CD4-positive, alpha-beta memory T cell (primary cell): ENCODE results near the gene FHAD1. TPM values are rescaled to one million over a fixed set of nuclear protein-coding genes. Genes with fewer than 3 reads are reported as not detected.

ENCODE experiments used
- CTCF ChIA-PET: fragments of 350-600 bp; sonication (Branson Sonifier 250); formaldehyde crosslinking; loops from one replicate; lab custom pipeline; 2021; ENCODE audit warnings: inconsistent platforms; ENCODE audit not compliant: partially characterized antibody; lab: Charles Lee
- POLR2A ChIA-PET: fragments of 350-600 bp; sonication (Branson Sonifier 250); formaldehyde crosslinking; loops from one replicate; lab custom pipeline; 2021; ENCODE audit not compliant: partially characterized antibody; lab: Charles Lee
- DNase-seq, 5 donors: peaks; one replicate each; pipeline versions ENCODE4 v3.0.0 to v3.0.0-alpha.2; 2020 to 2022; ENCODE audit warnings: mixed read lengths in 1 of 5
- H3K27ac ChIP-seq: one replicate; pipeline ENCODE4 v1.7.0; 2013; ENCODE audit warnings: low read depth, low read length
- H3K27me3 ChIP-seq: 2 replicates; pipeline ENCODE4 v1.7.0; 2013; ENCODE audit warnings: mild to moderate bottlenecking, low read length, moderate library complexity; ENCODE audit not compliant: insufficient read depth
- H3K36me3 ChIP-seq: 2 replicates; pipeline ENCODE4 v1.7.0; 2013; ENCODE audit warnings: mild to moderate bottlenecking, low read length, moderate library complexity; ENCODE audit not compliant: insufficient read depth
- H3K4me1 ChIP-seq: 2 replicates; pipeline ENCODE4 v1.7.0; 2013; ENCODE audit warnings: mild to moderate bottlenecking, low read length, moderate library complexity; ENCODE audit not compliant: insufficient read depth
- H3K4me3 ChIP-seq, 2 donors: one replicate each; pipeline ENCODE4 v1.7.0; 2013; ENCODE audit warnings: low read length in 2 of 2, mild to moderate bottlenecking in 1 of 2
- H3K9me3 ChIP-seq, 2 donors: one replicate each; pipeline ENCODE4 v1.7.0; 2013; ENCODE audit warnings: low read length in 2 of 2, control low read depth in 1 of 2; ENCODE audit not compliant: control insufficient read depth in 1 of 2
- H3K27ac Mint-ChIP-seq, 7 donors: one replicate each; pipeline ENCODE4 v1.8.0; 2020 to 2021; ENCODE audit warnings: mixed read lengths in 7 of 7, mild to moderate bottlenecking in 6 of 7, inconsistent platforms in 3 of 7, moderate library complexity in 3 of 7
- H3K27me3 Mint-ChIP-seq, 2 donors: one replicate each; pipeline ENCODE4 v1.8.0; 2020 to 2021; ENCODE audit warnings: mixed read lengths in 2 of 2
- H3K36me3 Mint-ChIP-seq, 2 donors: one replicate each; pipeline ENCODE4 v1.8.0; 2020 to 2021; ENCODE audit warnings: mixed read lengths in 2 of 2, inconsistent platforms in 1 of 2, mild to moderate bottlenecking in 1 of 2
- H3K4me1 Mint-ChIP-seq, 4 donors: one replicate each; pipeline ENCODE4 v1.8.0; 2020 to 2021; ENCODE audit warnings: mixed read lengths in 4 of 4, mild to moderate bottlenecking in 1 of 4
- H3K4me3 Mint-ChIP-seq, 8 donors: one replicate each; pipeline ENCODE4 v1.8.0; 2020 to 2021; ENCODE audit warnings: mixed read lengths in 8 of 8, mild to moderate bottlenecking in 7 of 8, moderate library complexity in 6 of 8, inconsistent platforms in 3 of 8
- H3K9me3 Mint-ChIP-seq, 8 donors: one replicate each; pipeline ENCODE4 v1.8.0; 2020 to 2021; ENCODE audit warnings: mixed read lengths in 8 of 8, mild to moderate bottlenecking in 5 of 8, inconsistent platforms in 3 of 8, moderate library complexity in 1 of 8
- intact Hi-C: fragments of 100-400 bp; cut with micrococcal nuclease; formaldehyde crosslinking; loops from one replicate; pipeline ENCODE4 v1.15.1; 2023
- polyA plus RNA-seq, 2 donors: library from polyadenylated mRNA; unstranded; fragments of 300-500 nt; fragmentation: Illumina TruSeq; gene quantifications; one replicate each; pipeline ENCODE4 v1.2.3, GENCODE V29; 2021
- total RNA-seq, 2 experiments: library from RNA; stranded (reverse); gene quantifications; one replicate each; pipeline ENCODE4 v1.2.3, GENCODE V29; 2021

Gene FHAD1
- total and polyA plus RNA-seq, 4 experiments from 2014 or later = 0.03 TPM; not detected in 3

DNA sequence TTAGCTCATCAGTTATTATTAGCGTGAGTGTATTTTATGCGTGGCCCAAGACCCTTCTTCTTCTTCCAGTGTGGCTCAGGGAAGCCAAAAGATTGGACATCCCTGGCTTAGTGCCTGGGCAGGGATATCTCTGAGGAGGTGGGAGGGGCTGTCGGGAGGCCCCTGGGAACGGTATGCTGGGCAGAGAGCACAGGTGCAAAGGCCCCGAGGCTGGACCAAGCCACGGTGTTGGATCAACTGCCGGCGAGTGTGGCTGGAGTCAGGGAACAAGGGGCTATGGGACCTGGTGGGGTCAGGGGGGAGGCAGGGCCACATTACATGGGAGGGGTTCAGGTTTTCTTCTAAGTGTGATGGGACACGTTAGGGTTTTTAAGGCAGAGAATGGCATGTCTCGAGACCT is 62.7 kb downstream of the FHAD1 start:
- Mint-ChIP-seq H3K4me1 (peaks cover 0 to 2% (median 0%) of the 10 kb centered on the region in 4 donors), H3K27ac (no peak overlapping the region), H3K27me3 (peaks cover 4 to 13% of the 10 kb centered on the region in 2 donors), H3K4me3 (no peak overlapping the region), H3K36me3 (no peaks in the 10 kb centered on the region), H3K9me3 (peaks cover 0 to 4% (median 0%) of the 10 kb centered on the region in 8 donors)
- Histone ChIP-seq H3K36me3 (no peaks in the 10 kb centered on the region), H3K9me3 (no peaks in the 10 kb centered on the region), H3K27me3 (no peaks in the 10 kb centered on the region), H3K27ac (no peak overlapping the region), H3K4me3 (no peak overlapping the region), H3K4me1 (no peaks in the 10 kb centered on the region)
- ChIA-PET CTCF (interaction anchor here (1.1 kb wide), 1 partner anchor 179 kb away, joined by 6 read pairs; no protein-coding TSS in a partner anchor), POLR2A (no interaction called here)
- no peak for DNase-seq
- intact Hi-C loops = no loop called here

- DNase-seq = no peak
- Histone ChIP-seq H3K4me3 (no peak overlapping the region), H3K27me3 (no peaks in the 10 kb centered on the region), H3K9me3 (no peaks in the 10 kb centered on the region), H3K27ac (no peak overlapping the region), H3K36me3 (no peaks in the 10 kb centered on the region), H3K4me1 (no peaks in the 10 kb centered on the region)
- Mint-ChIP-seq H3K4me3 (no peak overlapping the region), H3K27ac (no peak overlapping the region), H3K4me1 (no peaks in the 10 kb centered on the region), H3K36me3 (no peaks in the 10 kb centered on the region), H3K9me3 (peaks cover 0 to 4% (median 0%) of the 10 kb centered on the region in 8 donors), H3K27me3 (peaks cover 4 to 8% of the 10 kb centered on the region in 2 donors)
- ChIA-PET CTCF (no interaction called here), POLR2A (no interaction called here)
- intact Hi-C loops = no loop called here
These were observed 63.5 kb downstream of the FHAD1 start for GRCh38 chr1:15310544-15310943.

DNA sequence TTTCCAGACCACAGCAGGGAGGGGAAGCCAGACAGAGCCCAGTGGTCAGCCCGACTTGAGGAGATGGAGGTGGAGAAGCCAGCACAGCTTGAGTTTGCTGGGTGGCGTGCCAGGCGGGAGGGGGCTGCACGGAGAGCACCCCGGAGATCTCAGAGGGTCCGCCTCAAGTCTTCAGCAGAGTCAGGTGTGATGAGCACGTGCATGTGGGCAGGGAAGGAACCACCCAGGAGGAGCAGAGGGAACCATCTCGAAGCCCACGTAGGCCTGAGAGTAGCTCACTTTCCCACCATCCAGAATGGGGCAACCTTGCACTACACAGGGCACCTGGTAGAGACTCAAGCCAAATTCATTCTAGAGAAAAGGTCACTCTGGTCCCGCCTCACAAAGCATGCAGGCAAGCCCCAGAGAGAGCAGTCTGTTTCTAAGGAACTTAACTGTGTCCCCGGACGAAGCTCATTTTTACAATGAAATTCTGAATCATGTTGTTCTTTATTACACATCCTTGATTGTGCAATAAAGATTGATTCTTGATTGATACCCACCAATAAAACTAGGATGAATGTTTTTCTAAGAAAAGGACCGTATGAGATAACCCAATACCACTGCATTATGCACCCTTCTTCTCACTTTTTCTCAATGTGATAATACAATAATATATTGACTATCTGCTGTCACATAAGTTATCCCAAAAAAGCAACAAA is 64.2 kb downstream of the FHAD1 start:
- ChIA-PET POLR2A (no interaction called here), CTCF (interaction anchor here (1.3 kb wide), 1 partner anchor 7 kb away, joined by 4 read pairs; no protein-coding TSS in a partner anchor)
- Histone ChIP-seq H3K27ac (no peak overlapping the region), H3K36me3 (no peaks in the 10 kb centered on the region), H3K4me3 (no peak overlapping the region), H3K9me3 (no peaks in the 10 kb centered on the region), H3K4me1 (no peaks in the 10 kb centered on the region), H3K27me3 (no peaks in the 10 kb centered on the region)
- H3K4me3 Mint-ChIP-seq = no peak overlapping the region
- no peak for DNase-seq
- H3K36me3 Mint-ChIP-seq = no peaks in the 10 kb centered on the region
- H3K4me1 Mint-ChIP-seq = no peaks in the 10 kb centered on the region
- intact Hi-C loops = no loop called here
- peaks cover 4 to 8% of the 10 kb centered on the region in 2 donors for H3K27me3 Mint-ChIP-seq
- H3K27ac Mint-ChIP-seq = no peak overlapping the region
- peaks cover 0 to 4% (median 0%) of the 10 kb centered on the region in 8 donors for H3K9me3 Mint-ChIP-seq

GRCh38 chr1:15311880-15312279 is 64.9 kb downstream of the FHAD1 start:
- no peaks in the 10 kb centered on the region for H3K36me3 Mint-ChIP-seq
- CTCF ChIA-PET = interaction anchor here (1.3 to 2.5 kb wide), 2 partner anchors 8 to 13 kb away, joined by 4 to 9 read pairs; no protein-coding TSS in a partner anchor
- Histone ChIP-seq H3K27me3 (no peaks in the 10 kb centered on the region), H3K4me1 (no peaks in the 10 kb centered on the region), H3K36me3 (no peaks in the 10 kb centered on the region), H3K27ac (no peak overlapping the region), H3K9me3 (no peaks in the 10 kb centered on the region), H3K4me3 (no peak overlapping the region)
- peaks cover 4 to 8% of the 10 kb centered on the region in 2 donors for H3K27me3 Mint-ChIP-seq
- H3K4me3 Mint-ChIP-seq = no peak overlapping the region
- no peak overlapping the region for H3K27ac Mint-ChIP-seq
- intact Hi-C loops = no loop called here
- DNase-seq = no peak
- POLR2A ChIA-PET = no interaction called here
- no peaks in the 10 kb centered on the region for H3K4me1 Mint-ChIP-seq
- peaks cover 0 to 4% (median 0%) of the 10 kb centered on the region in 8 donors for H3K9me3 Mint-ChIP-seq

GRCh38 chr1:15312626-15313411 is 65.8 kb downstream of the FHAD1 start:
- Mint-ChIP-seq H3K9me3 (peaks cover 0 to 3% (median 0%) of the 10 kb centered on the region in 8 donors), H3K4me1 (no peaks in the 10 kb centered on the region), H3K4me3 (peak overlapping the region in 1 of 8 donors; percentile 16), H3K36me3 (no peaks in the 10 kb centered on the region), H3K27ac (no peak overlapping the region), H3K27me3 (peaks cover 4 to 8% of the 10 kb centered on the region in 2 donors)
- Histone ChIP-seq H3K4me3 (no peak overlapping the region), H3K9me3 (no peaks in the 10 kb centered on the region), H3K27ac (no peak overlapping the region), H3K27me3 (no peaks in the 10 kb centered on the region), H3K4me1 (no peaks in the 10 kb centered on the region), H3K36me3 (no peaks in the 10 kb centered on the region)
- ChIA-PET POLR2A (no interaction called here), CTCF (interaction anchor here (1.3 to 2.5 kb wide), 2 partner anchors 9 to 12 kb away, joined by 4 to 9 read pairs; no protein-coding TSS in a partner anchor)
- DNase-seq = no peak
- intact Hi-C loops = no loop called here

- POLR2A ChIA-PET = no interaction called here
- intact Hi-C loops = no loop called here
These were observed 67.6 kb downstream of the FHAD1 start for GRCh38 chr1:15314328-15315281.

More at GRCh38 chr1:15314328-15315281, 67.6 kb downstream of the FHAD1 start:
- H3K4me3 ChIP-seq = no peak overlapping the region
- H3K36me3 ChIP-seq = no peaks in the 10 kb centered on the region
- no peaks in the 10 kb centered on the region for H3K4me1 ChIP-seq
- Mint-ChIP-seq H3K27ac (no peak overlapping the region), H3K36me3 (no peaks in the 10 kb centered on the region), H3K4me3 (no peak overlapping the region), H3K4me1 (no peaks in the 10 kb centered on the region), H3K9me3 (peaks cover 0 to 3% (median 0%) of the 10 kb centered on the region in 8 donors), H3K27me3 (peaks cover 4 to 5% of the 10 kb centered on the region in 2 donors)
- H3K27me3 ChIP-seq = no peaks in the 10 kb centered on the region
- CTCF ChIA-PET = interaction anchor here (1.1 to 2.5 kb wide), 2 partner anchors 10 kb away, joined by 3 to 9 read pairs; no protein-coding TSS in a partner anchor
- no peak for DNase-seq
- no peaks in the 10 kb centered on the region for H3K9me3 ChIP-seq
- no peak overlapping the region for H3K27ac ChIP-seq
